Skin of body (tissue), 2 donors: Measurements from ENCODE around the gene WWP2. TPM values are rescaled to one million over a fixed set of nuclear protein-coding genes. Genes with fewer than 3 reads are reported as not detected.
"Not testable (repeated sequence)": the region's sequence is repeated elsewhere in the genome, so short reads cannot be mapped to it uniquely, and the experiment has no call there.

Experiments used
- DNase-seq: peaks from one replicate; lab custom pipeline; 2025; lab: John Stamatoyannopoulos, UW
- total RNA-seq: library from RNA; depleted of rRNA; stranded (reverse); fragments of >200 nt; gene quantifications from one replicate; pipeline ENCODE4 v1.2.3, GENCODE V29; 2014

Gene WWP2
- total RNA-seq = 13.6 TPM

DNA sequence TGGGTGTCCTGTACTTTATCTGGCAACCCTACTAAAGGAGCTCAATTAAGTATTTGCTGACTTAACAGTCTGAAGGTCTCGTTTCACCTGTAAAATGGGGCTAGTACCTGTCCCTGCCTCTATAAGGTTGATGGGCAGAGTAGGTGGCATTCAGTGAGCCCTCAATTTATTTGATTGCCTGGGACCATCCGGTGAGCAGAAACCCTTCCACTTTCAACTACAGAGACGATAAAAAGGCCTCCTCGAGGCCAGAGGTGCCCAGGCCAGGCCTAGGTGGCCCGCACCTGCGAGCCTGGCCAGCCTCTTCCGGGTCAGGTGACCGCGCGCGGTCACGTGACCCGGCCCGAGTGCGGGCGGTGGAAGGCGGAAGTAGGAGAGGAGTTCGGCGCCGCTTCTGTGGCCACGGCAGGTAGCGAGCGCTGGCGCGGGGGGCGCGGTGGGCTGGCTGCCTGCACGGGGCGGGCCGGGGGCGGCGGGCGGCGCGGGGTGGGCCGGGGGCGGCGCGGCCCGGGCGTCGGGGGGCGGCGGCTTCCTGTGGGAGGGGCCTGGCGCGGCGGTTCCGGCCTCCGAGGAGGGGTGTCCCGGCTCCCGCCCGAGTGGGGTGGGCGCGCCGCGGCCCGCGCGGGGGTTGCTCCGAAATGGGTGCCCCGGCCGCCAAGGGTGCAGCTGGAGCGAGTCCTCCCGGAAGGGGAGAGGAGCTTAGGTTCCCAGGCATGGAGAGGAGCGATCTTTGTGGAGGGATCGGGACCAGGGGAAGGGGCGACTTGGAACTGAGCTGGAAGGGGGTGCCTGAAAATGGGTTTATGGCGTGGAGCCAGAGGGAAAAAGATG is at the start of gene WWP2:
Gene WWP2 (plus strand): TSS at position 350 of the 831 bp plus-strand sequence. CDS start 24,679 bp downstream, outside the sequence.
- DNase-seq = peak; percentile 67

DNA sequence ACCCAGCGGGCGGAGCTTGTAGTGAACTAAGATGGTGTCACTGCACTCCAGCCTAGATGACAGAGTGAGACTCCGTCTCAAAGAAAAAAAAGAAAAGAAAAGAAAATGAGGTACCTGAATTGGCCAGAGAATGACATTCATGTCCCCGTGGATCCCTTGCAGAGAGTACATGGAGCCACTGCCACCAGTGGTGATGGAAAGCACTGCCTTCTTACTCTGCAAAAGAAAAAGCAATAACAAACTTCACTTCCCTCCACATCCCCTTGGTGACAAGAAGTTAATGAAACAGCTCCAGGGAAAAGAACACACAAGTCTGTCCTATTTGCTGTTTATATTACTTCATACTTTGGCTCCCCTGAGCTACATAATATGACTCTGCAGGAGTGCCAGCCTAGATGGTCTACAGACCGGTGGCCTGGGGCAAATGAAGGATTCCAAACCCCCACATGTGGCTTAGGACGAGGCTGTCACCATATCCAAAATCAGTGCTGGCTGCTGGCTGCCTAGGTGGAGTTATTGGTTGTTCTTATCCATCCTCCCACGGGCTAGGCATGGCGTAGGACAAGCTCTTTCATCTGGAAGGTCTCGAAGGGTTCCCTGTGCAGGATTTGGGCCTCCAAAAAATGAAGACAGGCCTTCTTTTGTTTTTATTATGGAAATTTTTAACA is 49.1 kb upstream of the WWP2 start:
- no peak for DNase-seq

- DNase-seq = no peak
These were observed 45.1 kb upstream of the WWP2 start for GRCh38 chr16:69717066-69717465.

DNA sequence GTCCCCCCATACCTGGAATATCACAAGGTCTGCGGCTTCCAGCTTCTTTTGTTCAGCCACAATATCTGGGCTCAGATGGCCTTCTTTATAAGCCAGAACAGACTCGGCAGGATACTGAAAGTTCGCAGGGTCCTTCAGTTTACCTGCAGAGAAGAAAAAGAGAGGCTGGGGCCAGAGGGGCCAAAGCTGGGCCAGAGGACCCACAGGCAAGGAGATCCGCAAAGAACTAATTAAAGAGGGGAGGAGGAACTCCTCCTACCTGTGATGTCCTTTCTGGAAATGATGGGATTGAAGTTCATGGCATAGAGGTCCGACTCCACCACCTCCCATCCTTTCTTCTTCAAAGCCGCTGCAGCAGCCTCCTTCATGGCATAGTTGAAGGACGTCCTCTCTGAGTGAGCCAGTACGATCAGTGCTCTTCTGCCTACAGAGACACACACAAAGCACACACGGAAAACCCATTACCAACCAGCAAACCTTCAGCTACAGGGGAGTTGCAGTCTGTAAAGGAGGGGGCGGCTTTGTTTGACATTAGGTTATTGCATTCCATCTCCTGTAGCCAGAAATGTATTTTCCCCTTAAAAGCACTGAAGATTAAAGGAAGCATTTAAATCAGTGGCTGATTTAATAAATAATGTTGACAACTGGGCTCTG is 43.9 kb upstream of the WWP2 start:
- no peak for DNase-seq

GRCh38 chr16:69720822-69721430 is 41.2 kb upstream of the WWP2 start:
- no peak for DNase-seq

GRCh38 chr16:69721441-69721957 is 40.6 kb upstream of the WWP2 start:
- no peak for DNase-seq

DNA sequence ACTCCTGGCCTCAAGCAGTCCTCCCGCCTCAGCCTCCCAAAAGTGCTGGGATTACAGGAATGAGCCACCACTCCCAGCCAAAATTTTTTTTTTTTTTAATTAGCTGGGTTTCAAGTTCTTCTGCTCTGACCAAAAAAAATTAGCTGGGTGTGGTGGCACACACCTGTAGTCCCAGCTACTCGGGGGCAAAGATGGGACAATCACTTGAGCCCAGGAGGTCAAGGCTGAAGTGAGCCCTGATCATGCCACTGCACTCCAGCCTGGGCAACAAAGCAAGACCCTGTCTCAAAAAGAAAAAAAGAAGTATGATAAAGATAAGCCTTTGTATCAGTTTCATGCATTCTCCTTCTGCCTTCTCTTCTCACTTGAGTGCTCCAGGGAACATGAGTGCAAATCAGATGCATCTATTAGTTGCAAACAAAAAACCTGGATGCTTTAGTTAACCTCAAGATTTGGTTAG is 37.7 kb upstream of the WWP2 start:
- no peak for DNase-seq

- no peak for DNase-seq
These were observed 37.1 kb upstream of the WWP2 start for GRCh38 chr16:69724981-69725479.

DNA sequence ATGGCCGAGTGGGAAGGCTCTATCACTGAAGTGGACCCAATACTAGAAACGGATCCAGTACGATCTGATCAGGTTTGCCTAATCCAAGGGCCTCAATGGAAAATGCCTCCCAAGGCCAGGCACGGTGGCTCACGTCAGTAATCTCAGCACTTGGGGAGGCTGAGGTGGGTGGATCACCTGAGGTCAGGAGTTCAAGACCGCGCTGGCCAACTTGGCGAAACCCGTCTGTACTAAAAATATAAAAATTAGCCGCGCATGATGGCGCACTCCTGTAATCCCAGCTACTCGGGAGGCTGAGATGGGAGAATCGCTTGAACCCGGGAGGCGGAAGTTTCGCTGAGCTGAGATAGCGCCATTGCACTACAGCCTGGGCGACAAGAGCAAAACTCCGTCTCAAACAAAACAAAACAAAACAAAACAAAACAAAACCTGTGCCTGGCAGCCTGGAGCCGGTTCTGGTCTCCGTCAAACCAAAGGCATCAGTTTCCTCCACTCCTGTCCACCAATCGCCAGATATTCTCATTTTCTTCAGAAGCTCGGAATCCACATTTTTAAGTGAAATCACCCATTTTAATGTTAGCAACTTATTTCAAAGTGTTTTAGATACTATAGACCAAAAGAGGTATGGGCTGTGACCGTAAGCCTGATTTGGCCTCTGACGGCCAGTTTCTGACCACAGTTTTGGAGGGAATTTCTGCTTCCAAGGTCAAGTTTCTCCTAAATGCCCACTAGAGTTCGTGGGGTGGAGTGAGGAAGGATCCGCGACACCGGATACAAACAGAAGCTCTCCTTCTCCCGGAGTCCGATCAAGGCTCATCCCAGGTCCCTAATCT is 36.4 kb upstream of the WWP2 start:
- no peak for DNase-seq

GRCh38 chr16:69726313-69727060 is 35.6 kb upstream of the WWP2 start, which contains the start of gene NQO1:
Gene NQO1 (minus strand): TSS chr16:69726560. CDS start chr16:69726439, 121 bp downstream.
- DNase-seq = peak; percentile 62

DNA sequence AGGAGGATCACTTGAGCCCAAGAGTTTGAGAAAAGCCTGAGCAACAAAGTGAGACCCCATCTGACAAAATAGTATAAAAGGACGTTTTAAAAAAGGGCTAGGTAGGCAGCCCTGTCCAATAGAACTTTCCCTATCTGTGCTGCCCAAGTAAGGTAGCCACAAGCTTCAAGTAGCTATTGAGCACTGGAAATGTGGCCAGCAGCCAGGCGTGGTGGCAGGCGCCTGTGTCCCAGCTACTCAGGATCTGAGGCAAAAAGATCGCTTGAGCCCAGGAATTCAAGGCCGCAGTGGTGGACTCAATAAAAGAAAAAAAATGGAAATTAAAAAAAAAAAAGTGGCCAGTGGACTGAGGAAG is 34.2 kb upstream of the WWP2 start:
- DNase-seq = no peak

- not testable (repeated sequence) for DNase-seq
These were observed 33.1 kb upstream of the WWP2 start for GRCh38 chr16:69729030-69729429.

DNA sequence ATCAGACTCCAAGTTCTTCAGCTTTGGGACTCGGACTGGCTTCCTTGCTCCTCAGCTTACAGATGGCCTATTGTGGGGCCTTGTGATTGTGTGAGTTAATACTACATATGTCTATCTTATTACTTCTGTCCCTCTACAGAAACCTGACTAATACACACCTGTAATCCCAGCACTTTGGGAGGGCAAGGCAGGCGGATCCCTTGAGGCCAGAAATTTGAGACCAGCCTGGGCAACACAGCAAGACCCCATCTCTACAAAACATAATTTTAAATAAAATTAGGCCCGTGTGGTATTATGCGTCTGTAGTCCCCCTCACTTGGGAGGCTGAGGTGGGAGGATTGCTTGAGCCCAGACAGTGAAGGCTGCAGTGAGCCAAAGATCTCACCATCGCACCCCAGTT is 30.9 kb upstream of the WWP2 start:
- not testable (repeated sequence) for DNase-seq

DNA sequence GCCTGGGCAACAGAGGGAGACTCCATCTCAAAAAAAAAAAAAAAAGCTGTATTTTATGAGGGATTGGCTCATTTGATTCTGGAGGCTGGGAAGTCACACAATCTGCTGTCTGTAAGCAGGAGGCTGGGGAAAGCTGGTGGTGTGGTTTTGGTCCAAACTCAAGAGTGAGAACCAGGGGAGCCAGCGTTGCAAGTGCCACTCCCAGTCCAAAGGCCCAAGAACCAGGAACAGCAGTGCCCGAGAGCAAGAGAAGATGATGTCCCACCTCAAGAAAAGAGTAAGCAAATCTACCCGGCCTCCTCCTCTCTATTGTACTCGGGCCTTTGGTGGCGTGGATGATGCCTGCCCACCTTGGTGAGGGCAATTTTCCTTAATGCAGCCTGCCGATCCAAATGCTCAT is 30.0 kb upstream of the WWP2 start:
- DNase-seq = no peak

DNA sequence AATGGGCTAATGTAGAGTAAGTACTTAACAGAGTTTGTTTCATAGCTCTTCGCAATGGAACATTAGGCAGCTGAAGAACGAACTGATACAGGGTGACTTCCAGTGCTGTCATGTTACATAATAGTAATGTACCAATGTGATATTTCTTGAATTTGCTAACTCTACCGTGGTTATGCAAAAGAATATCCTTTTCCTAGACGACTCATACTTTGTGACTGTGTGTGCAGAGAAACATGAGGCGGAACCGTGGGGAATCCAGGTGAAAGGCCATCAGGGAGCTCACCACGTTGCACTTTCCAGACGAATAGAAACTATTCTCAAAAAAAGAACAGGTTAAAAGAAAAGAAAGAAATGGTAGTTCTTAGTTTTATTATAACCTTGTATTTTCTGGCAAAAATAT is 20.6 kb upstream of the WWP2 start:
- no peak for DNase-seq

- no peak for DNase-seq
These were observed 19.9 kb upstream of the WWP2 start for GRCh38 chr16:69741951-69742904.

DNA sequence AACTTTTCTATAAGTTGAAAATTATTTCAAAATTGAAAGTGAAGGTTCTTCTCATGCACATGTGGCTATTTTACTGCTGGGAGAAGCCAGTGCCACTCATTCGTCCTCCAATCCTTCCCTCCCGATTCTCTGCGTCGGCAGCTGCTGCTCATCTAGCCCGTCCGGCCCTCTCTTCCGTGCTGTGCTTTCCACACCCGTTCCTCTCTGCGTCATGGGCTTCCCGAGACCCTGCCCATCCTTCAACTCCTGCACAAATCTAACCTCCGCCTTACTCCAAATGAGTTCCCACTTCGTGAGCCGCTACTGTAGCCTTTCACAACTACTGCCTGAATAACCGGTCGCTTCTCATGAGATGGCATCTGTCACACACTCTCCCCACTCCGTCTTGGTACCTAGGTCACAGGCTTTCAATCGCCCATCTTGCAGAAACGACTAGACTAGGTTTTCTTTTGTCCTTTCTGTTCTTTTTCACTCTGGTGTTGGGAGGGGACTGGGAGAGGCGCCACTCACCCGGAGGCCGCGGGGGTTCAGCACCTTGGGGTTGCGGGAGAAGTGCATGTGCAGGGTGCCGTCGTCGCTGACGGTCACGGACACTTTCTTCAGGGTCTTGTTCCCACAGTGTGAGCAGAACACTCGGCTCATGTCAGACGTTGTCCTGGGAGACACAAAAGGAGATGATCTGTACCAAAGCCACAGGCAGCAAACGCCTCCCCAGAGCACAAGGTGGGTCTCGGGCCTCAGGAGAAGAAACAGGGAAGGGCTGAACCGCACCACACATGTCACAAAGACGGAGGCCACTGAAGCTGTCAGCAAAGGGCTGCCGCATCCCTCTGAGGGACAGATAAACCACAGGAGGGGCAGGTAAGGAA is 17.5 kb upstream of the WWP2 start:
- DNase-seq = no peak

GRCh38 chr16:69745232-69745612 is 16.9 kb upstream of the WWP2 start:
- no peak for DNase-seq
